ENCODE data around the gene CTBP2.
"Not testable (repeated sequence)": the region's sequence is repeated elsewhere in the genome, so short reads cannot be mapped to it uniquely, and the experiment has no call there.

The CTBP2 gene

DNA sequence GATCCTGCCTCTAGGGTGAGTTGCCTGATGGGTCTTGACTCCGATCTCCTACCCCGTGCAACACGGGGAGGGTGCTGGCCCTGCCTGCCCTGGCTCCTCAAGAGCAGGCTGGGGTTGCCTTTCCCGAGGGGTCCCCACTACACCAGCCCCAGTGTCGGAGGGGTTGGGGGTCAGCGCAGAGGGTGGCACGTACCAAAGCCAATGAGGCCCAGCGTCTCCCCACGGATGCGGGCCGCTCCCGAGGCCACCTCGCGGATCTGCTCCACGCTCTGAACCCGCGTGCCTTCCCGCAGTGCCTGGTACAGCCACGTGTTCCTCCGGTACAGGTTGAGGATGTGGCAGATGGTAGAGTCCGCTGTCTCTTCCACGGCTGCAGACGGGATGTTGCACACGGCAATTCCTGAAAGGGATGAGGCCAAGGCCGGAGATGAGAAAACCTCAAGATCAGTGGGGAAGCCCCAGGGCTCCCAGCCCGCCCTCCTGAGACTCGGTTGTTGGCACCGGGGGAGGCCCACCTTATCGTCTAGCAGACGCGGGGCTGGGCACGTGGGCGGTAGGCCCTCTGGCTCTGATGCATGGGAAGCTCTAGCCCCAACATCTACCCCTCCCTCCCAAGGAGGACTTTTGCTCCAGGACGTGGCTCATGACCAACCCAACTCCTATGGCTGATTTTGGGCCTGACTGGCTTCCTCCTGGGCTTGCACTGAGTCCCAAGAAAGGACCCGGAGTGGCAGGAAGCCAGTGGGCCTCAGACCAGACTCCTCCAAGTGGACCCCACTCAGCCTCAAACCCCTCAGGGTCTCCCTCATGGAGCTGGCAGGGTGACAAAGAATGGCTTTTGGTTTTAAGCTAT lies 162.4 kb downstream of the CTBP2 start:
- no peak for DNase-seq (ENCODE audit: low read depth)

DNA sequence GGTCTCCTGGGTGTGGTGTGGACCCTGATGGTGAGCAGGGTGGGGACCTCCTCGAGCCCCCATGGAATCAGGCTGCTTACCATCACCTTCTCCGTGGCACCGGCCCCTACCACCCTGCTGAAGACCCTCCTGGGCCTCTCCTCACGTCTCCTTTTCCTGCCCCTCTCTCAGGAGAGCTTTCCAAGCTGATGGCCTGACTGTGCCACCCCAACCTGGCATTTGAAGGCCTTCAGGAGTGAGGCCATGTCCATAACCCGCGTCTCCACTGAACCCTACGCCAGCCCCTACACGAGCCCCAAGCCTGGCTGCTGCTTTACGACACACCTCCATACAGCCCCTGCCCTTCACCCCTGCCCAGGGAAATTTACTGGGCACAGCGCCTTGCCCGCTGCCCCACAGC lies 163.1 kb downstream of the CTBP2 start:
- no peak for DNase-seq (ENCODE audit: low read depth)

DNA sequence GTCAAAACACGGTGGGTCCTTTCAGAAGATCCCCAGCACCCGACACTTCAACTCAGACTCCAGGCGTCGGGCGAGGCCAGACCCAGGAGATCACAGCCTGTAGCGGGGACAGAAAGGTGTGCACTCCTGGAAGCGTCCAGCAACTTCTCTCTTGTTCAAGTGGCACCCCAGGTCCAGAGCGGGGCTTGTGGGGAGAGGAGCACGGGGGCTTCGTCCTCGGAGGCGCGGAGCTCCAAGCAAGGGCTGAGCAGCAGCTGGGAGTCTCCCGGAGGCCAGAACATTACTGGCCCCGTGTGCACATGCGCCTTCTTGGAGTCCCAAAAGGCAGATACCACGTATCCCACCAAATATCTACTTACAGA lies 163.5 kb downstream of the CTBP2 start:
- DNase-seq (ENCODE audit: low read depth), result no peak

DNA sequence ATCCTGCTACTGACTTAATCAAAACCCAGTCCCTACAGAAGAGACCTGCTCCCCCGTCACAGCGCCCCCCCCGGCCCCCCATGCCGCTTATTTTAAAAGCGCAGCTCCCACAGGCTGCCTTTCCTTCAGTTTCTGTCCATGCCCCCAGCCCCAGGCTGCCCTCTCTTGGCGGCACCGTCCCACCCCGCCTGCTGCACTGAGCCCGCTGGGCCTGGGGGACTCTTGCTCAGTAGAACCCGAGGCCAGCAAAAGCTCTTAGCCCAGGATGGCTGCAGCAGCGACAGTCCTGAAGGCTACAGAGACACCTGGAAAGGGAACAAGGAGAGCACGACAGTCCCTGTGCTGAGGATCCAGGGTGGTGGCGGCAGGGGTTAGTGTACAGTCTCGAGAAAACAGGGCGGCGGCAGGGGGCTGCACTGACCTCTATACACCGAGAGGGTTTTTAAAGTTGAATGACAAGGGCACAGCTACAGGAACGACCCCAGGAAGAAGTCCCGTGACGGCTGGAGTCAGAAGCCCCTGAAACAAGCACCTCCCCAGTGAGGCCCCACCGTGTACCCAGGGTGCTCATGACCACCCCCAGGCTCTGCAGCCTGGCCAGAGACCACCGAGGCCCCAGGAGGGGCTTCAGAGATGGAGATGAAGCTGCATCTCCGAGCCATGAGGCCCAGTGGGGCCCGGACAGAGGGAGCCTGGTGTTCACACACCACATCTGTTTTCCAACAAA lies 164.1 kb downstream of the CTBP2 start:
- DNase-seq (ENCODE audit: low read depth), result no peak

DNA sequence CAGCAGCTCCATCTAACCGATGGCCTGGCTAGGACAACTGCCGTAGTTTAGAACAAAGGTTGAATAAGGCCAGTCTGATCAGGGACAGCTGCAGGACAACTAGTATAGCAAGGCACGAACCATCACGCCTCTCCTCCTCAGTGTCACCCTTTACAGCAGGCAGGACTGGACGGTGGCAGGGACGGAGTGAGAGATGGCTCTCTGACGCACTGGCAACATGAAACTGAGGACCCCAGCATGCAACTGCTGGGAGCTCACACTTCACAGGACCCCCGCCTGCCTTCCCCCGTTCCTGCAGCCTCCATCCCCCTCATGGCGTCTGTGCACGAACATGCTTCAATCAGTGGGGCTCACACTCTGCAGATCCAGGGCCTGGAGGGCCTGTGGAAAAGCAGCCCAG lies 164.8 kb downstream of the CTBP2 start:
- DNase-seq (ENCODE audit: low read depth), result no peak

DNA sequence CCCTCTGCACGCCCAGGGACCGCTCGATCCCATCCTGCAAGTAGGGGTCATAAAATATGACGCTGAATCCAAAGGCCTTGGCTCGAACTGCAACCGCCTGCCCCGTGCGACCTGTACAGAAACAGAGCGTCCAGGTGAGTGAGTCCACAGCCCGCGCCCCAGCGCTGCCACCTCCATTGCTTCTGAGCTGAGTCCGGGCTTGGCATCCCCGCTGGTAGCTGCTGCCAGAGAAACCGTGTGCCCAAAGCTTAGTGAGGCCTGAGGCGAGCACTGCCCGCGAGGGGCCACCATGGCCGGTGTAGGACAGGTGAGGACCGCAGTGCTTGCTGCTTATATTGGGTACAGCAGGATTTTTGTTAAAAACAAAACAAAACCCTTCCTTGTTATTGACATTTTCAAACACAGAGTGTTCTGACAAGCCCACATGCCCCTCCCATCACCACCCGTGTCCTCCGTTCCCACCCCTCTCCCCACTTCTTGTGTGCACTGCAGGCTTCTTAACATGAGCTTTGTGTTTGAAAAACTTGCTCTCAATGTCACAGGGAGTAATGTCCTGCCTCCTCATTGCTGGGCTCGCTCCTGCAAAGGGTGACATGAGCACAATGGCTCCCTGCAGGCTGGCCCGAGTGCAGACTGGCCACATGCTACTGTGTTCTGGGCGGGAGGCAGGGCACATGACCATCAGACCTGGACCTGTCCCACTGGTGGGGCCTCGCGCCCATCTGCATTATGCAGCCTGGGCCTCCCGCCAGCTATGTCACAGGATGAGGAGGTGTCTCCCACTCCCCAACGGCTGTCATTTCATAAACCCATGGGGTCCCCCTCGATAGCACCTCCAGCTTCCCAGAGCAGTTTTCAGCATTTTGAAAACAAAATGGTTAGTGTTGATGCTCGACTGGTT lies 165.5 kb downstream of the CTBP2 start:
- no peak for DNase-seq (ENCODE audit: low read depth)

DNA sequence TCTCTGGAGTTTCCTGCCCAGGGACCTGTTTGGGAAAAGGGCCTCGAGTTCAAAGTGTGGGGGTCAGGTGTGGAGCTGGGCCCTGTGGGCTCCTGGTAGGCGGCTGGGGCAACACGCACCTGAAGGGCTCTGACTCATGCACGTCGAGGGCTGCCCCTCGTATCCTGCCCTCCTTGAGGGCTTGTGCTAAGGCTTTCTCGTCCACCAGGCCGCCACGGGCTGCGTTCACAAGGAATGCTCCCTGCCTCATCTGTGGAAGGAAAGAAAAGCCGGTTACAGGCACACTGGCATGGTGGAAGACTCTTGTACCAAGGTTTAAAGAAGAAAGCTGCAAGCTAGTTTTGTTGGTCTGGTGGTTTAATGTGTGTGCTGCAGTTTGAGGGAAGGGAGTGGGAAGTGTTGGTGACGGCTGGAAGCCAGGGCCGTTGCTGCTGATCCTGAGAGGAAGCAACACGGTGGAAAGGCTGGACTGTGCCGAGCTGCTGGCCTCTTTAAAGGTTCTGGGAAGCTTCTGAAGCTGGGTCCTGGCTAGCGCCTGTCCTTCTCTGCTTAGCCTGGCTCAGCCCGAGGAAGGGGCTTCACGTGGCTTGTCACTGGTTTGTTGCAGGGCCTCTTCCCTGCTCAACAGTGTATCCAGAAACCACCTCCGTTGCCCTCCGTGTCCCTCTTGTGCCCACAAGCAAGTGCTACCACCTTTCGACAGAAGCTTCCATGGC lies 166.5 kb downstream of the CTBP2 start:
- DNase-seq (ENCODE audit: low read depth), result no peak

DNA sequence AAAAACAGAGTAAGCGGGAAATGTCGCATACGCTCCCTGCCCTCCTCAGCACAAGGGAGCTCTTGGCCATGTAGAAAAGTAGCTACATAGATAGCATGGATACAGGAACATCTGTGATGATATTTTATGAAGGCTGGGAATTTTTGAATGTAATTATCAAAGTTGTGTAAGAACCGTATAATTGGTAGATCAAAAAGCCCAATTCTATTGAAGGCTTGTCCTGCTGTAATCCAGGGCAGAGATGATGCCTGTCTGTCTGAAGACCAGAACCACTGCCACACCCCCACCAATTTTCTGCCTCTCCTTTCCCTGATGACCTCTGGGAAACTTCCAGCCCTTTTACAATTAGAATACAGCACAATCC lies 167.0 kb downstream of the CTBP2 start:
- no peak for DNase-seq (ENCODE audit: low read depth)

DNA sequence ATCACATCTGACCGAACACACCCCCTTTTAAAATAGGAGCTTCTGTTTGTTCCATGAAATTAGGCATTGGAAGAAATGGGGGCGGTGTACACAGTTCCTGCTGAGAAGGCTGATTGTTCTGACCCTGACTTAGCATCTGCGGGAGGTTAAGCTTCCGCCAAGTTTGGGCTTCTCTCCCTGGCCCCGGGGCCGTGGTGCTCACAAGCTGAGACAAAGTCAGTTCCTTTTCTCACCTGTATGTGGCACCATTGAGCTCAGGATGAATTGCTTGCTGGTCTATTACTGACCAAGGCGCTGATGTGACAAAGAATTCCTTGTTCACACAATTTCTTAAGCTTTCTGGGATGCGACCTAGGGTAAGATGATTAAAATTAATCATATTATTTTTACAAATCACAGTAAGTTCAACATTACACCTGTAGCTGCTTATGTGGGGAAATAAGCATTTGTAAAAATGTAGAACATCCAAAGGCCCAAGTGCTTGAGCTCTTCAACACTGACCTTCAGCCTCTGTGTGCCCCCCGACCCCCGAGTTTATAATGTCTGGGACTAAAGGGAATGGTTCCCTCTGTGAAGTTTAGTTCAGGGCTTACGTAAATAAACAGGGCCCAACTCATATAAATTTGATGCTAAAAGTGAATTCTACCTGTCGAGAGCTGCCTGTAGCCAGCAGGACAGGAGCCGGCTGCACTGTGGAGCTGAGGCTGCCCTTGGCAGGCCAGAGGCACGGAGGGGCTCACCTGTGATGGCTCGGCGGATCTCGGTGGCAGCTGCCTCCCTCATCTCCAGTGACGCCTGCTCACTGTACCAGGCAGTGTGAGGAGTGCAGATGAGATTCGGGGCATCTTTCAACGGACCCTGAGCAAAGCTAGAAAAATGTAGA lies 167.7 kb downstream of the CTBP2 start:
- no peak for DNase-seq (ENCODE audit: low read depth)

DNA sequence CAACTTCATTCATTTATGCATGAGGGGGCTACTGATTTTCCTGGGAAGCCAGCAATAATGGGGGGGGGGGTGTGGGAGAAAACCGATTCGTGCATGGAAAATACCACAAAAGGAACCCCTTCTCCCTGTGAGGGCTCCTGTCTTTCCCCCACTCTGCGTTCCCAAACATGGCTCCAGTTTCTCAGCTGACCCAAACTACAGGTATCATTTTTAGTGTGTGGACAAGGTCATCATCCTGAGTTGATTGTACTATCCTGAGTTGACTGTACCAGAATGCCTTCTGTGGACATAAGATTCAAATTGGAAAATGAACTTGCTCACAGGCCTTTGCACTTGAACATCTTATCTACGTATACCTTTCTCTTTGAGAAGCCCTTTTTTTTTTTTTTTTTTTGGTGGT lies 168.5 kb downstream of the CTBP2 start:
- DNase-seq (ENCODE audit: low read depth), result no peak

DNA sequence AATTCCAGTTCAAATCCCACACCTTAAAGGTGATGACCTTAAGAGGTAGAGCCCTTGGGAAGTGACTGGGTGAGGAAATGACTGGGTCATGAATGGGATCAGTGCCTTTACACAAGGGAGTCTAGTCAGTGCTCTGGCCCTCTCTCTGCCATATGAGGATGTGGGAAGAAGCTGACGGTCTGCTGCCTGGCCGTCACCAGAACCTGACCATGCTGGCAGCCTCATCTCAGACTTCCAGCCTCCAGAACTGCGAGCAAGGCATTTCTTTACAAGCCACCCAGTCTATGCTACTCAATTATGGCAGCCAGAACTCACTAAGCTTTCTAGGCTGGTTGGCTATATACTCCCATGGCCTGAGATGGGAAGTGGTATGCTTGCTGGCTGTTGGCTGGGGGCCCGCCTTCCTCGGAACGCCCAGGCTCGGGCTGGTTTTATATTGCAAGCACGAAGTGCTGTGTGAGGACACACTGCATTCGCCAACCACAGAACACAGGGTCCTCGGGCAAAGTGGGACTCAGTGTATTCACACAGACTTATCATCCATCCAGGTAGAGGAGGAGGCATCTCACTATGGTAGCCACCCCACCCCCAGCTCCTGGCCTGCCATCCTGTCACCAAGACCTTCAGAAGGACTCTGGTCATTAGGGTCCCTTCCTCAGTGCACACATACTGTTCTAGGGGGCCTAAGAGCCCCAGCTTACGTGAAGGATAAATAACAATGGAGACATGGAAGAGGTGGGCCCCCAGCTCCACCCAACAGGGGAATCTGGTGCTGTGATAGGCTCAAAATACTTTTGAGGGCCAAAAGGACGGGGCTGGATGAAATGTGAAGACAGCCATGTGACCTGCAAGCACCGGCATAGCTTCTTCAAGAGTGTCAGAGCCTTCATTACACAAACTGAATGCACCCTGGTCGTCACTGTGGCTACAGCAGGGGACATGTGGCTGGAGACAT lies 169.4 kb downstream of the CTBP2 start:
- DNase-seq (ENCODE audit: low read depth), result no peak

DNA sequence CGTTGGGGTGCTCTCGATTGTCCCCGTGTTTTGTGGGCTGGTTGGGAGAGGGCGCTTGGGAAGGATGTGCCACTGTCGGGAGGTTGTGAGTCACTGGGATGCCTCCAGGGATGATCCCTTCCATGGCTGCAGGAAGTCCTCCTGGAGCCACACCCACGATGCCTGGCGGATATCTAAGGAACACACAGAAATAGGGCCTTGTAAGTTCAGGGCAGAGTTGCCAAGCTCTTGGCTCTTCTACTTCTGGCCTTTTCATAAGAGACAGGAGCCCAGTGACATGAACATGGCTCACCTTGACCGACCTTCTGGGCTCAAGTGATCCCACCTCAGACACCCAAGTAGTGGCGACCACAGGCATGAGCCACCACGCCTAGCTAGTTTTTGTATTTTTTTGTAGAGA lies 170.8 kb downstream of the CTBP2 start:
- DNase-seq (ENCODE audit: low read depth), result no peak

DNA sequence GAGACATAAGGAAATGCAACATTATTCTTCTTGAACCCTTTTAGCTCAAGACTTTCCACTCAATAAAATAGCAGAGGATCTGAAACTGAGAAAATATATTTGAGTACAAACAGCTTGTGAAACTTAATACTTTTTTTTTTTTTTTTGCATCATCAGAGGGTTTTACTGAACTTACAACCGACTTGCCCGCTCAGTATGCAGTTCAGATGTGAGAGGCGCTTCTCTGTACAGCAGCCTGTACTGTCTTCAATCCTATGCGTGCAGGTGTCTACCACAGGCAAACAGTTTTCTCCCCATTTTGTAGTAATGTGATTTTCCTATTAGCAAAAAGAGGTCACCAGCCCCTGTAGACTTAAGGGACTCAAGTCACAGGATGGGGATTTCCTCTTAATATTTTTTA lies 171.6 kb downstream of the CTBP2 start:
- DNase-seq (ENCODE audit: low read depth), result not testable (repeated sequence)

DNA sequence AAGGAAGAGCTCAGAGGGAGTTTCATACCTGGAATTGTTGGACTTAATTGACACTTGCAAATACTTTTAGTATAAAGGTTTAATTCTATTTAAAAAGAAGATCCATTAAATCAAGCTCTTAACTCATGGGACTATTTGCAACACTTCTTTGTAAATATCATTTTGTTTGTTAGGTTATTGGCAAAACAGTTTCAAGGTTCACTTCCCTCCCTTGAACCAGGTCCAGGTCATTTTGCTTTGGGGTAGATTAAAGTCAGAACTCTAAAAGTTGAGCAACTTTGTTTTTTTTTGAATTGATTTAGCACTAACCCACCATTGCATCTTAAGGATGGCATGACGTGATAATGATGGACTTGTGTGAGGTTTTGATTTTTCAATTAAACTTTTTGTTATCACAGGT lies 172.6 kb downstream of the CTBP2 start:
- DNase-seq (ENCODE audit: low read depth), result no peak

DNA sequence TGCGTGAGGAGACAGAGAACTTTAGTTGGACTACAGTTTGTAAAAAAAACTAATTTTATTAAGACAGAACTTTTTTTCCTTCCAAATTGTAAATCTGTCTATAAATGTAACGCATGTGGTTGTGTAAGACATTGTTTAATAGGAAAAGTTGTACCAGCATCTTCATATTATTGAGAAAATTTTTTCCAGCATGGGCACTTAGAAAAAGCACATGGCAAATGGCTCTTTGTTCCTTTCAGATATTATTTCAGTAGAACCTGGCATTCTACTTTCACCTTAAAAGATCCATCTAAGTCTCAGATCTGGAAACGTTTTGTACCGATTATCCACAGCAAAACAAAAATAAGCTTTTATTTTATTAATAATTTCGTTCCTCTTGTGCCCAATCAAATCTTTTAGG lies 175.2 kb downstream of the CTBP2 start:
- no peak for DNase-seq (ENCODE audit: low read depth)

DNA sequence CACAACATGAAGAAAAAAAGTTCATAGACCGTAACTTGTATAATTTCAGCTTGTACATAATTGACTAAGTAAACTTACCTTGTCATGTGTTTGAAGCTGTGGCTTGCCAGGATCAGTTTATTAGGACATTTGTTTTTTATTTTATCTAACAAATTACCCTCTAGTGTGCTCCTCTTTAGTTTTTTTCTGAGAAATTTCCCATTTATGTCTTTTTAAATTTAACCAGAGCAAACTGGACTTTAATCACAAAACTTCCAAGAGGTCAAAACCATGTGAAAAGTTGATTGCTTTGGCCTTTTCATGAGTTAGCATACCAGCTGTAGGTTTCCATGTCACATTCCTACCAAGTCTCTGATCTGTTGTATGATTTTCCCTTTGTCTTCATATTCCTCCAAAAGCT lies 176.0 kb downstream of the CTBP2 start:
- DNase-seq (ENCODE audit: low read depth), result no peak

DNA sequence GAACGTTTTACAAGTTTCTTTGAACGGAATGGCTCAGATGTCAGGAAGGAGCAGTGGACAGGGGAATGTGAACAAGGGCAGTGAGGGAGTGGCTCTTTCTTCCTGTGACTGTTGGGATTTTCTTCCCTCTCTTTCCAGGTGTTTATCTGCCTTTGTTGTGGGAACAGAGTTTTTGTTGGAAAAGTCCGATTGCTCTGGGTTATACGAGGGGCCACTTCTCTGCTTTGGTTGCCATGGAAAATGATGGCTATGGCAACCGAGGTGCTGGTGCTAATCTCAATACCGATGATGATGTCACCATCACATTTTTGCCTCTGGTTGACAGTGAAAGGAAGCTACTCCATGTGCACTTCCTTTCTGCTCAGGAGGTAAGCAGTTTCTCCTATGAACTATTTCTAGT lies 177.0 kb downstream of the CTBP2 start:
- DNase-seq (ENCODE audit: low read depth), result no peak

DNA sequence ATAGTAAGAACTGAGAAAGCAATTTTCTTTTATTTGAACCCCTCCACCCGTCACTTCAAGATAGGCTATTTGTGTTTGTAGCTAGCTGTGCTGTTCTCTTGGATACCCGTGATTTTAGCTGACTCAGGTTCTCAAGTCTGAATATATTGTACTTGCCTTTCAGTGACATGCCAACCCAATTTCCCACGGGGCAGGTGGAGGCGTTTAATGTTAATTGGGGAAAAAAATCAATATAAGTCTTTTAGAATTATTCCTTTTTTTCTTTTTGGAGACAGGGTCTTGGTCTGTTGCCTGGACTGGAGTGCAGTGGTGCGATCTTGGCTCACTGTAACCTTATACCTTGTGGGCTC lies 182.0 kb downstream of the CTBP2 start:
- no peak for DNase-seq (ENCODE audit: low read depth)

DNA sequence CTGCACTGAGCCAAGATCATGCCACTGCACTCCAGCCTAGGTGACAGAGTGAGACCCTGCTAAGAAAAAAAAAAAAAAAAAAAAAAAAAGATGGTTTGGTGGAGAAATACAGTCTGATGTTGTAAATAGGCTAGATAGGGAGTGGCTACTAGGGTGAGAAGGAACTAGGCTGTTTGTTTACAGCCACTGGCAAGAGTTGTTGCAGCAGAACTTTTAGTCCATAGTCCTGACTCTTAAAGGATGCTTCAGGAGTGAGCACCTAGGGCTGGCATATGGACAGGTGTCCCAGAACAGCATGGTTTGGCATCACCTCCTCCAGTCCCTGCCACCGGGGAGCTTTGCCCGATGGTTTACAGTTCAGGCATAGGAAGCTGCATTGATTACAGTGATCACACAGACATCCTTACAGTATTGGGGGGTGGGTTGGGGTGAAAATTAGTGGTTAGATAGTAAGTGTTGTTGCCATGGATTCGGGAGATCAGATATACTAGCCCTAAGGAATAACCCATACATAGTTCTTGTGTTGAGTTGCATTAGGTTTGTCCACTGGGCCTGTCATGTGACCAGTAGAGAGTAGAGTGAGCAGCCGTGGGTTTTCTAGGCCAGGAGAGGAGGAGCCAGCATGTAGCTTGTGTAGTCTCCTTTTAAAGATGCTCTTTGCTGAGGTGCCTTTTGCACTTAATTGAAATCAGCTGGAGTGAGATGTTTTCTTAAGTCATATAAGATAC lies 182.6 kb downstream of the CTBP2 start:
- DNase-seq (ENCODE audit: low read depth), result no peak

Measured in activated gamma-delta T cell treated with anti-CD3 and anti-CD28 coated beads, Interleukin-2, amount 50 U/mL, for 16 hours (primary cell).